CD14-positive monocyte (primary cell): ENCODE data around the gene HDAC7. TPM values are rescaled to one million over a fixed set of nuclear protein-coding genes. Genes with fewer than 3 reads are reported as not detected.

Experiments used
- DNase-seq, 3 donors: peaks; one replicate each; pipeline ENCODE4 v3.0.0-alpha.2; 2011 to 2022
- H2AFZ ChIP-seq: 2 replicates; pipeline ENCODE4 v1.6.0; 2012; ENCODE audit warnings: mild to moderate bottlenecking, low read depth, low read length, inconsistent platforms; ENCODE audit not compliant: insufficient read depth, poor library complexity, severe bottlenecking
- H3K27ac ChIP-seq, 2 donors: 1 replicate in 1 of 2; 2 replicates in 1 of 2; pipeline ENCODE4 v1.5.1; 2012 to 2013; ENCODE audit warnings: low read length in 2 of 2, control low read depth in 1 of 2, inconsistent platforms in 1 of 2, low read depth in 1 of 2, mild to moderate bottlenecking in 1 of 2
- H3K27me3 ChIP-seq, 2 donors: one replicate each; pipeline versions ENCODE4 v1.6.0 to v1.6.1; 2011 to 2013; ENCODE audit warnings: low read length in 2 of 2; ENCODE audit not compliant: control insufficient read depth in 2 of 2, insufficient read depth in 2 of 2
- H3K36me3 ChIP-seq, 2 donors: replicated peaks in 1 of 2; 1 replicate in 1 of 2; 2 replicates in 1 of 2; pipeline versions ENCODE4 v1.5.1 to v1.6.1; 2012 to 2013; ENCODE audit warnings: low read length in 2 of 2, control low read depth in 1 of 2, inconsistent platforms in 1 of 2, mild to moderate bottlenecking in 1 of 2; ENCODE audit not compliant: insufficient read depth in 2 of 2, control insufficient read depth in 1 of 2
- H3K4me1 ChIP-seq, 2 donors: 1 replicate in 1 of 2; 2 replicates in 1 of 2; pipeline versions ENCODE4 v1.5.1 to v1.6.1; 2012 to 2013; ENCODE audit warnings: low read length in 2 of 2, control low read depth in 1 of 2, inconsistent platforms in 1 of 2, mild to moderate bottlenecking in 1 of 2, moderate library complexity in 1 of 2; ENCODE audit not compliant: insufficient read depth in 2 of 2, control insufficient read depth in 1 of 2
- H3K4me2 ChIP-seq: replicated peaks from 2 replicates; pipeline ENCODE3; 2012; ENCODE audit warnings: low read length, moderate library complexity, mild to moderate bottlenecking; ENCODE audit not compliant: poor library complexity, severe bottlenecking; ENCODE audit errors: extremely low read depth
- H3K4me3 ChIP-seq, 3 experiments: fragments of 200-600 bp in 1 of 3; sonication (generic) in 1 of 3; replicated peaks in 1 of 3; 1 replicate in 2 of 3; 2 replicates in 1 of 3; pipeline ENCODE4 v1.5.1; 2011 to 2013; ENCODE audit warnings: low read length in 3 of 3, mild to moderate bottlenecking in 3 of 3, control low read depth in 2 of 3, low read depth in 2 of 3, inconsistent platforms in 1 of 3, moderate library complexity in 1 of 3
- H3K79me2 ChIP-seq: 2 replicates; pipeline ENCODE4 v1.6.0; 2012; ENCODE audit warnings: mild to moderate bottlenecking, control low read depth, inconsistent platforms, low read length, moderate library complexity; ENCODE audit not compliant: insufficient read depth
- H3K9ac ChIP-seq: 2 replicates; pipeline ENCODE4 v1.6.0; 2017; ENCODE audit warnings: low read length, mild to moderate bottlenecking; ENCODE audit not compliant: insufficient read depth, poor library complexity, severe bottlenecking
- H3K9me3 ChIP-seq, 2 donors: replicated peaks in 1 of 2; 1 replicate in 1 of 2; 2 replicates in 1 of 2; pipeline versions ENCODE4 v1.5.1 to v1.6.1; 2012 to 2013; ENCODE audit warnings: low read length in 2 of 2, control low read depth in 1 of 2; ENCODE audit not compliant: control insufficient read depth in 1 of 2, insufficient read depth in 1 of 2
- H4K20me1 ChIP-seq: 2 replicates; pipeline ENCODE4 v1.6.0; 2012; ENCODE audit warnings: mild to moderate bottlenecking, low read length, control low read depth, moderate library complexity; ENCODE audit not compliant: insufficient read depth
- H3K27ac Mint-ChIP-seq, 7 donors: one replicate each; pipeline ENCODE4 v1.8.0; 2020; ENCODE audit warnings: mild to moderate bottlenecking in 7 of 7, mixed read lengths in 7 of 7, moderate library complexity in 6 of 7, inconsistent platforms in 2 of 7
- H3K27me3 Mint-ChIP-seq, 3 donors: one replicate each; pipeline ENCODE4 v1.8.0; 2021 to 2022; ENCODE audit warnings: low read depth in 3 of 3, mild to moderate bottlenecking in 3 of 3, mixed read lengths in 3 of 3, moderate library complexity in 3 of 3, inconsistent platforms in 1 of 3
- H3K36me3 Mint-ChIP-seq, 2 donors: one replicate each; pipeline ENCODE4 v1.8.0; 2020; ENCODE audit warnings: mixed read lengths in 2 of 2, inconsistent platforms in 1 of 2, mild to moderate bottlenecking in 1 of 2
- H3K4me1 Mint-ChIP-seq: one replicate; pipeline ENCODE4 v1.8.0; 2020; ENCODE audit warnings: mild to moderate bottlenecking, mixed read lengths
- H3K4me3 Mint-ChIP-seq, 2 donors: one replicate each; pipeline ENCODE4 v1.8.0; 2020; ENCODE audit warnings: mild to moderate bottlenecking in 2 of 2, mixed read lengths in 2 of 2, moderate library complexity in 1 of 2
- H3K9me3 Mint-ChIP-seq, 7 donors: one replicate each; pipeline ENCODE4 v1.8.0; 2020 to 2022; ENCODE audit warnings: mixed read lengths in 7 of 7, mild to moderate bottlenecking in 6 of 7, moderate library complexity in 6 of 7, inconsistent platforms in 2 of 7
- CTCF ChIP-seq: fragments of 200-600 bp; IDR thresholded peaks from one replicate; pipeline ENCODE4 v1.8.0; 2022; ENCODE audit warnings: antibody characterized with exemption, mild to moderate bottlenecking
- WGBS: methylation state at CpG from one replicate; pipeline ENCODE4 v1.1.5; 2013; ENCODE audit warnings: missing lambda C conversion rate; ENCODE audit not compliant: insufficient coverage; 5-methylcytosine and 5-hydroxymethylcytosine counted together
- intact Hi-C, 2 donors: fragments of 100-400 bp; cut with micrococcal nuclease; formaldehyde crosslinking; loops; one replicate each; pipeline versions ENCODE4 v1.15.0 to v1.15.1; 2023
- polyA plus RNA-seq, 3 donors: library from polyadenylated mRNA; depleted of rRNA in 1 of 3; unstranded in 2 of 3; stranded (reverse) in 1 of 3; fragments of 300-500 nt in 2 of 3; fragments of >200 nt in 1 of 3; fragmentation: Illumina TruSeq in 2 of 3; gene quantifications; 1 replicate in 2 of 3; 2 replicates in 1 of 3; pipeline ENCODE4 v1.2.3, GENCODE V29; 2012 to 2021

HDAC7 gene
- polyA plus RNA-seq, 3 donors = 5.9 to 79.2 (median 8.4) TPM

DNA sequence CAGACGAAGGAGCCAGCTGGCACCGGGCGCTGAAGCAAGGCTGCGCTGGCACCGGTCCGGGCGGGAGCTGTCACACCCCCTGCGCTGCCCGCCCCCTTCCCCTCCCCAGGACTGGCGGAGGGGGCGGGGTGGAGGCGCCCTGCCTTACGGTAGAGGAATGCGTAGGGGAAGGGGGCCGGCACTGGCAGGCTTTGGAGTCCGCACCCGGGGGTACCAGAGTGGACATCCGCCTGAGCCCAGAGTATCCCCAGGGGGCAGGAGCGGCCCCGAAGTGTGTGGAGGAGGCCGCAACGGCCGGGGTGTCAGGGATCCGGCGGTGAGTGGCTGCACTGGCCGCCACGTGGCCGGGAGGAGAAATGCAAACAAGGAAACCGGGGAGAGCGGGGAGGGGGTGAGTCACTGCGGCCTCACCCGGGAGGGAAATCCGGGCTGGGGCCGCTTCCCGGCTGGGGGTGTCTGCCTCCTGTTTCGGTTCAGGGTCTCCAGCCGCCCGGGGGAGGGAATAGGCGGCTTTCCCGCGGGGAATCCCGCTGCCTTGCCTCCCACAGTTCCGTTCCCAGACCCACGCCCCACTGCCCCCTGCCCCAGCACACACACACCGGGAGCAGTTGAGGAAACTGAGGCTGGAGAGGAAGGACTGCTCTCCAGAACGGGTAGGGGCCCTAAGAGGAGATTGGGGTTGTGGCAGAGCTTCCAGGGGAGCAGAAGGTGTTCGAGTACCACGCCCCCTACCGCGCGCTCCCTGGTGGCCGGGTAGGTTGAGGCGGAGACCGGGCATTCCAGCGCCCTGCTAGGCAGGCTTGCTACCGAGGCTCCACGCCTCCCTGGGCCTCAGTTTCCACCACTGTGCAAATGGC, 60.6 kb downstream of the HDAC7 start, which contains the start of gene RAPGEF3:
Gene RAPGEF3, minus strand, starts transcription at position 47 of the 857 bp plus-strand sequence. CDS start 324 bp downstream, outside the sequence.
- H3K27ac Mint-ChIP-seq = peak within 1 kb of the TSS; percentile 46 to 92 (median 73)
- H4K20me1 ChIP-seq = no peaks in the 10 kb centered on the region
- H3K9ac ChIP-seq = peak within 1 kb of the TSS; percentile 71
- H3K27ac ChIP-seq = peak within 1 kb of the TSS in 1 of 2 donors; percentile 91
- peak; percentile 85 to 90 (median 86) for DNase-seq
- no peaks in the 10 kb centered on the region for H3K36me3 ChIP-seq
- no peaks in the 10 kb centered on the region for H3K79me2 ChIP-seq
- intact Hi-C loops = loop anchor here in 1 of 2 donors (2.0 kb wide), 1 partner anchor 20 kb away; no protein-coding TSS in a partner anchor
- peak within 1 kb of the TSS; percentile 80 to 85 for H3K4me3 Mint-ChIP-seq
- H3K4me3 ChIP-seq = peak within 1 kb of the TSS; percentile 60 to 82 (median 61)
- no peaks in the 10 kb centered on the region for H3K27me3 ChIP-seq
- H3K36me3 Mint-ChIP-seq = no peaks in the 10 kb centered on the region
- peaks cover 26 to 42% of the 10 kb centered on the region in 2 donors for H3K4me1 ChIP-seq
- WGBS = under 1% methylated on average over 40 of the region's 57 CpGs
- H3K4me1 Mint-ChIP-seq = peaks cover 32% of the 10 kb centered on the region
- H3K9me3 Mint-ChIP-seq = no peaks in the 10 kb centered on the region
- no peaks in the 10 kb centered on the region for H3K9me3 ChIP-seq
- peak within 1 kb of the TSS; percentile 91 for H2AFZ ChIP-seq
- peak within 1 kb of the TSS; percentile 95 for H3K4me2 ChIP-seq
- H3K27me3 Mint-ChIP-seq = peaks cover 9 to 21% (median 17%) of the 10 kb centered on the region in 3 donors
- peak; percentile 73 for TF ChIP-seq CTCF

DNA sequence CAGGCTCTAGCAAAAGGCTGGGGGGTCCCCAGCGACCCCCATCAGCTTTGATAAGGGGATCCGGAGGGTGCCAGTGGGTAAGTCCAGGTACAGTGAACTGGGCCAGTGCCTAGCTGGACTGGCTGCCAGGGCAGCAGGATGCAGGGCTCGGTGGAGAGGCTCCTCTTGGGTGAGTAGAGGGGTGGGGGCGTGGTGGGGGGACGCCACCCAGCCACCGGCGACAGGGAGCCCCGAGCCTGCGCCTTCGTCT, 61.2 kb downstream of the HDAC7 start:
- no peak for DNase-seq
- Histone ChIP-seq H3K9me3 (no peaks in the 10 kb centered on the region), H3K27me3 (no peaks in the 10 kb centered on the region), H2AFZ (peak overlapping the region; percentile 91), H3K4me3 (peak overlapping the region; percentile 60 to 82 (median 61)), H3K4me2 (peak overlapping the region; percentile 95), H3K27ac (peak overlapping the region in 1 of 2 donors; percentile 91), H4K20me1 (no peaks in the 10 kb centered on the region), H3K79me2 (no peaks in the 10 kb centered on the region), H3K9ac (peak overlapping the region; percentile 71), H3K4me1 (peaks cover 21 to 39% of the 10 kb centered on the region in 2 donors), H3K36me3 (no peaks in the 10 kb centered on the region)
- Mint-ChIP-seq H3K4me1 (peaks cover 29% of the 10 kb centered on the region), H3K4me3 (peak overlapping the region; percentile 80 to 84), H3K9me3 (no peaks in the 10 kb centered on the region), H3K27ac (peak overlapping the region in 5 of 7 donors; percentile 6 to 84 (median 30)), H3K27me3 (peaks cover 9 to 21% (median 17%) of the 10 kb centered on the region in 3 donors), H3K36me3 (no peaks in the 10 kb centered on the region)
- no peak for TF ChIP-seq CTCF
- intact Hi-C loops = loop anchor here in 1 of 2 donors (2.0 kb wide), 1 partner anchor 20 kb away; no protein-coding TSS in a partner anchor
- 0% methylated on average over 7 of the region's 10 CpGs for WGBS
